GM04504 (cell line): Measurements from ENCODE around the gene MYO1D.

Experiments used
- DNase-seq: peaks from one replicate; pipeline ENCODE4 v3.0.0-alpha.2; 2012; ENCODE audit warnings: low read depth

The MYO1D gene

GRCh38 chr17:32504166-32504990 is 372.5 kb downstream of the MYO1D start:
- DNase-seq, result no peak

DNA sequence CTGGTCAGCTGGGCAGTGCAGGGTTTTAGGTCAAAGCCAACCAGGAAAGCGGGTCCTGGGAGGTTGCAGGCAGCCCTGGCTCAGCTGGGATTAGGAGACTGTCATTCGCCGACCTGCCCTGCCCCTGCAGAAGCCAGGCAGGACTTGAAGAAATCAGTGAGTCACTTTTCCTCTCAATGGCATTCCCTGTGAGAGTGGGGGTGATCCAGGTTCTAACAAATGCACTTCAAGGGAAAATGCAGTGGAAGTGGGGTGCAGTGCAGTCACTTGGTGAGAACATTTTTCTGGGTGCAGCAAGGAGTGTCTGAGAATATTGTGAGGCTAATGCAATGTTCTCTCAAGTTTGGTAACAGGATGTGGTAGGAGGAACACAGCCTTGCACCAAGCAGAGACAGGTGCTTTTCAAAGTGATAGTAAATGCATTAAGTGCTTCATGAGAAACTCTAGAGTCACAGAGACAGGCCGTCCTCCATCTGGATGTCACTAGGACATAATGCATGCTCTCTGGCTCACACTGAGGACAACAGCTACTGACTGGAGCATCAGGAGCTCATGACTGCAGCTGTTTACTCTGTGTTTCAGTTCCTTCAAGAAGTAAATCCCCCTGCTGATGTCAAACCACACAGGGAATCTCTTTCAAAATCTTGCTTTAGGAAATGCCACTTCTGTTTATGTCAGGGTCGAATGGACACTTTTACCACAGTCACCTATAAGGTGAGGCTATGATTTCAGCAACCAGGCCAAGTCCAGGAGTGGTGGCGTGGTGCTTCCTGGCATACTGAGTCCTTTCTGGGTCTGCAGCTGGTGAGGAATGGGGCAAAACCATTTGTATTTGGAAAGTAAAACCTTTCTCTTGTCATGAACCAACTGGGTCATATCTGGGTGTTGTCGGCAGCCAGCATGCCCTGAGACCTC is 373.4 kb downstream of the MYO1D start:
- DNase-seq, result no peak

DNA sequence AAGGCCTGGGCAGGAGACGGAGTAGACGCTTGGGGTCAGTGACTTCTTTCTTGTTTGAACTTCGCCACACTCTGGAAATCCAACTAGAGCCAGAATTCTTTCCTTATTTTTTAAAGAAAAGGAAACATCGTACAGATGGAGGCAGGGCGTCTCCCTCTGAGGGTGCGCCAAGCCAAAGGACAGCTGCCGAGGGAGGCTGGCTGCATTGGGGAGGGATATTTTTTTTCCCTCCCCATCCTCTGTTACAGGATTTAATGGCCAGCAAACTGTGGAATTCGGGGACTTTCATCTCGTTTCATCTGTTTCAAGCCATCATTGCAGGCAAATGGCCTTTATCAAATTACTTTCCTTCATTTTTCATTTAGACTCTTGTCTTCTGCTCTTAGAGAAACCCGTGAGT is 374.2 kb downstream of the MYO1D start:
- DNase-seq, result no peak

DNA sequence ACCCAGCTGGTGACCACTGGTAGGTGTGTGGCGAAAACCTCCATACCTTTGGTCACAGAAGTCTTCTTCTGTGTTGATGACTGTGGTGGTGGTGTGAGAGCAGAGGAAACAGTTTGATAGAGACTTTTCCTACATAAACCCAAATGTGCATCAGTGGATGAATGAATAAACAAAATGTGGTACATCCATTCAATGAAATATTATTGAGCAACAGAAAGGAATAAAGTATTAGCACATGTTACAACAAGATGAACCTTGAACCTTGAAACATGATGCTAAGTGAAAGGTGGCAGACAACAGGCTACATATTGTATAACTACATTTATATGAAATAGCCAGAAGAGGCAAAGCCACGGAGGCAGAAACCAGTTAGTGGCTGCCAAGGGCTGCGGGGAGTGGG is 374.9 kb downstream of the MYO1D start:
- no peak for DNase-seq

- no peak for DNase-seq
Measured at GRCh38 chr17:32498391-32498790, 378.5 kb downstream of the MYO1D start.

DNA sequence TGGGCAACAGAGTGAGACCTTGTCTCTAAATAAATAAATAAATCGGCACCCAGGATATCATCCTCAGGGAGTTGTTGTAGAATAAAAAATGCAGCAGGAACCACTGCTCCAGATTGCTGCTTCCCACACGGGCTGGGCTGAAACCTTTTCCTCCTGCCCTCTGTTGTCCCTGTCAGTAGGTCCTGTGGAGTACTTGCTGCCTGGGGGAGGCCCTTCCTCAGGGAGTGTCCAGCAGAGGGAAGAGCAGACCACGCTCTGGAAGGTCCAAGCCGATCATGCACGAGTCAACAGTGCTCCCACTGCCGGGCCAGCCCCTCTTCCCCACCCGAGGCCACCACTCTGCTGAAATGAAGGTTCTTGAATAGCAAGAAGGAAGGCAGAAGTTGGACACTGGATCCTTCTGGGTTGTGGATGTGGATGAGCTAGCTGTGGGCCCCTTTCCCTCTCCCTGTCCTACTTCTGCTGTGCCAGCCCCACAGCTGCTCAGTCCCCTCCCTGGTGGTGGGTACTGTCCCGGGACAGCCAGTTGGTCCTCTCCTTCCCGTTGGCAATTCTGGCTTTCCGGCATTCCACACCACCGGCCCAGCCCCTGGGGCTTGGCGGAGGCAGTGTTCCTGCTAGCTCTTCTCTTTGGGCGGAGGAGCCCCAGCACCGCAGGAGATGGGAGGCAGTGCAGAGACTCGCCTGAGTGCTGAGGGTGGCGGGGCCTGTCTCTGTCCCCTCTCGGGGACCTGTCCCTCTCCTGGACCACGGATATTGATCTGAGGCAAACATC is 379.3 kb downstream of the MYO1D start:
- DNase-seq, result no peak

DNA sequence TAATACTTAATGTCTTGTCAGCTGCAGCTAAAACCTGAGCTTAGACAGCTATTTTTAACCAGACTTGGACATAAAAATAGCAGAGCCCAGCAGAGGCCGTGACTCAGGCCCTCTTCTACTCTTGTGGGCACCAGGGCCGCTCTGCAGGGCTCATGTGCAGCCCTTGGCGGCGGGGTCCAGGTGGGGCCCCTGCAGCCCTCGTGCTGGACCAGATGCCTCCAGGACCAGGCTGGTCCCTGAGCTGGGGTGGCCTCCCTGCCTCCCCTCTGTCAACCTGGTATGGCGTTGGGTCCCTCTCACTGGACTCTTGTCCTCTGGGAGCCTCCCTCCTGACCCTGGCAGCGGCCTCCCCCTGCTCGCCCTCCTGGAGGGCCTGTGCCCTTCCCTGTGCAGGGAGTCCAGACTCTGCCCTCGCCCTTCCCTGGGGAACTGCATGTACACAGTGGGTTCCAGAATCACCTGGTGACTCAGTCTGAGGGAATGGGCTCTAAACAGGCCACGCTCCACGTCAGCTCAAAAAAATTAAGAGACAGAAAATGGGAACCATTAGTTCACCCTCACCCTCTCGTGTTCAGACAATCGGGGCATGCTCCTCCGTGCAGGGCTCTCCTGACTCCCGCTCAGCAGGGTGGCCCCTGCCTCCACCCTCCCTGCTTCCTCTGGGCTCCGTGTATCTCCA is 380.4 kb downstream of the MYO1D start:
- DNase-seq, result peak; percentile 60

GRCh38 chr17:32495359-32496231 is 381.3 kb downstream of the MYO1D start:
- no peak for DNase-seq

DNA sequence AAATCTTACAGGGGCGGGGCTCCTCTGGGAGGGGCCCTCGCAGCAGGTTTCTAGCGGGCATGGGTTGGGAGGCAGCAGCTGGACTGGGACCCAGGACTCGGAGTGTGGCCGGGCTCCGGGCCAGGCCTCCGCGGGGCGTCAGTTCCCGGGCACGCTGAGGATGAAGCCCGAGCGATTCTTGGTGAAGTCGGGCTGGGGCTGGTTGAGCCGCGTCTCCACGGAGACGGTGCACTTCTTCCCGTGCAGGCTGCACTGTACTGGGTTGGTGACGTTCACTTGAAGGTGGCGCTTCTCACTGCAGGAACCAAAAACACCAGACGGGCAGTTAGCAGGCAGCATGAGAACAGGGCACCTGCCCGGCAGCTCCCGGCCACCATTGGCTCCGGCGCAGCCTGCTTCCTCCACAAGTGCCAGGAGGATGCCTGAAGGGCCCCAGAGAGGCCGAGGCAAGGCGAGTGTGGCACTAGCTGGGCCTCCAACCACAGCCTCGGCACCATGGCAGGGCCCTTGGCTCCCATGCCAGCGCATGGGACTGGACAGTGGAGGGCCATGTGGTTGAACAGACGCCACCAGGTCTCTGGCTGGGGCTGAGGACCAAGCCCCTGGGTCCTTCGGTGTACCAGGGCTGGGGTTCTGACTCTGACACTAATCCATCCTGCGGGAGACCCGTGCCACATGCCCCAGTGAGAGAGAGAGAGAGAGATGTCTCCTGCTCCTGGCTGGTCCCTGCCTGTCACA is 382.1 kb downstream of the MYO1D start:
- no peak for DNase-seq

GRCh38 chr17:32493976-32494513 is 382.9 kb downstream of the MYO1D start:
- no peak for DNase-seq

DNA sequence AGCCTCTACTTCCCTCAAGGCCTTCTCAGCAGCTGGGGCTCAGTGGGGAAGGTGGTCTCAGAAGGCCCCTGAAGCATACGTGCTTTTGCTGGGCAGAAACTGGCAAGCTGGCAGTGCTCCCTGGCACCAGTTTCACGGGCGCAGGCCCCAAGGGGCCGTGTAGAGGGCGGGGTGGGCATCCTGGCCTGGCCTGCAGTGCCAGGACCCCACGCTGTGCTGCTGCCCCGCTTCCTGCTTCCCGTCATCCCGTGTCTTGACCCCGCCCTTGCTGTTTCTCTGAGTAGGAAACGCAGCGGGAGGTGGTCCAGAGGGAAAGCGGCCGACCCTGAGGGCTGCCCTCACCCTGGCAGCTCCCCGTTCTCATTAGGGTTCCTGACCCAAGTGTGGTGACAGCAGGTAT is 383.4 kb downstream of the MYO1D start:
- DNase-seq, result no peak

DNA sequence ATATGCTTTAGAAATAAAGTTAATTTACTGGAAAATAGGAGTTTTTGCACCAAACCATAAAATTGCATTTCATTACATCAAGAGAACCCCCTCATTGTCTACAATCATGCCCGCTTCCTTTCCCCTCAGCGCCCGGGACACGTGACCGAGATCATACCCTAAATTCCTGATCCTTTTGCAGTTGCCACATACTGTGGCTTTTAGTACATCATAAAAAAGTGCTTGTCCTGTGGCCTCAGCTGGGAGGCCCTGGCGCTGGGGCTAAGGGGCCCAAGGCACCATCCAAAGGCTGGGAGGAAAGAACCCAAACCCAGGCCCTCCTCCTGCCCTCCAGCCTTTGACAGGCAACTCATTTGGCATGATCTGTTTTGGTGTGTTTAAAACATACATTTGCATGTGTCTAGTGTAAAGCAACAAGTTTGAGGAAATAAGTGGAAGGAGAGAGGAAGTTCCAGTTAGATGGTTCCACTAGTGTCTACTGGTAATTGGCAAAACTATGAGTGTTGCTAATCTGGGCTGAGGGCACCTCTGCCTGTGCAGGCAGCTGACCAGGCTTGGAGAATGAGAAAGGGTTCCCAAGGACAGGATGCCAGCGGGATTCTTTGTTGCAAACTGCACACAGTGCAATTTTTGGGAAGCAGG is 384.2 kb downstream of the MYO1D start:
- DNase-seq, result no peak

DNA sequence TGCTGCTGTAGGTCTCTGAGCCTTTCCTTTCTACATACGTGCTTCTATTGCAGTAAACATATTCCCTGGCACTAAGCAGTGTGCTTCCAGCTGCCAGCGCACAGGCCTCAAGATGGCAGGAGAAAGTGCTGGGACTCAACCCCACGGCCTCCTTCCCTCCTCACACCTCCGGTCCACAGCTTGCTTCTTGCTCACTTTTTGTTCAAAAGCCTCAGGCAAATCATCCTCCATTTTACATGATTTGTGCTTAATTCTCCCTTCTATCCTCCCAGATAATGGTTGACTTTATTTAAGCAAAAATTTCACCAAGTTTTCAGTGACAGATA is 384.7 kb downstream of the MYO1D start:
- no peak for DNase-seq

DNA sequence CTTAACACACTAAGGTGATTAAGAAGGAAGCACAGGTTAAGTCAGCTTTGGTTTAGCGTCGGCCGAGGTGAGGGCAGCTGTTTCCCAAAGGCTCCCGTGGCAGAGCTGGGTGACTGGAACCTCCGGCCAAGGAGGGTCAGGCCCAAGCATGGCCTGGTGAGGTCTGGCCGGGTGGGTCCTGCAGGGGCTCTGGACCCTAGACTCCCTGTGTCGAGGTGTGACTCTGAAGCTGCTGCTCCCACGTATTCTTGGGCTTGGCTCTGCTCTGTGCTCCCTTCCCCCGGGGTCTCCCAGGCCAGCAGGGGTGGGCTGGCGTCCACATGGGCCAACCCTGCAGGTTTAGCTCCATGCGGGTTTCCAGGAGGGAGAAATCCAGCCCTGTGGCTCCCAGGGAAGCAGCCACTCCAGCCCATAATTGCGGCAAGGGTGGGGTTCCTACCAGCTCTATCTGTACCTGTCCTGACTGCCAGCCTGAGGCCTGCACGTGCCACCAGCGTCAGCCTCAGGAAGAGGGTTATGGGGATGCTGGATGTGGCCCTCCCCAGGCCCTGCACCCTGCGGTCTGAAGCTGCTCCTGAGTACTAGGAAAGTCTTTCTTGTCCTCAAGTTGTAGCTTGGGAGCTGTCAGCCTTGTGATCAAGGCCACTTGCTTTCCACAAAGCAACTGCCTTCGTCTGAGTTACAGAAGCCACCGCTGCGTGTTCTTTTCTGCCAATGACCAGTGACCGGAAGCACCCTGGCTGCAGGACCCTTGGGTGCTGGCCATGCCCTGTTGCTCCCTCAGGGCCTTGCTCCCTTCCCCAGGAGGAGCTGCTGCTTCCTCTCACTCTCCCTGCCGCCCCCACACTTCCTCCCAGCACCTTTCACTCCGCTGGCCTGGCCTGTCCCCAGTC is 385.3 kb downstream of the MYO1D start:
- no peak for DNase-seq

DNA sequence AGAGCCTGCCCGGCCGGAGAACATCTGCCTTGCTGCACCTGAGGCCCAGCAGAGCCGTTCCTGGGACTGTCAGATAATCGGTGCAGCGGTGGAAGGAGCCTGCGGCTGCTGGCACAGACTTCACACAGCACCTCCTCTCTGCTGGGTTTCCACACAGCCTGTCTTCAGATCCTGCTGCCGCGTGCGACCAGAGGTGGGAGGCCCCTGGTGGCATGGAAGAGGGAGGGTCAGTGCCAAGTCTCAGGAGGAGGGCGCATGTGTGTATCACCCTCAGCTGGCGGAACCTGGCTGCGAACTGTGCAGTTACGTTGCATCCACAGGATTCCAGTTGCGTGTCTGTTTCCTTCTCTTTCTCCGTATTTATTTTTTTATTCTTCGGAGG is 386.8 kb downstream of the MYO1D start:
- DNase-seq, result no peak

DNA sequence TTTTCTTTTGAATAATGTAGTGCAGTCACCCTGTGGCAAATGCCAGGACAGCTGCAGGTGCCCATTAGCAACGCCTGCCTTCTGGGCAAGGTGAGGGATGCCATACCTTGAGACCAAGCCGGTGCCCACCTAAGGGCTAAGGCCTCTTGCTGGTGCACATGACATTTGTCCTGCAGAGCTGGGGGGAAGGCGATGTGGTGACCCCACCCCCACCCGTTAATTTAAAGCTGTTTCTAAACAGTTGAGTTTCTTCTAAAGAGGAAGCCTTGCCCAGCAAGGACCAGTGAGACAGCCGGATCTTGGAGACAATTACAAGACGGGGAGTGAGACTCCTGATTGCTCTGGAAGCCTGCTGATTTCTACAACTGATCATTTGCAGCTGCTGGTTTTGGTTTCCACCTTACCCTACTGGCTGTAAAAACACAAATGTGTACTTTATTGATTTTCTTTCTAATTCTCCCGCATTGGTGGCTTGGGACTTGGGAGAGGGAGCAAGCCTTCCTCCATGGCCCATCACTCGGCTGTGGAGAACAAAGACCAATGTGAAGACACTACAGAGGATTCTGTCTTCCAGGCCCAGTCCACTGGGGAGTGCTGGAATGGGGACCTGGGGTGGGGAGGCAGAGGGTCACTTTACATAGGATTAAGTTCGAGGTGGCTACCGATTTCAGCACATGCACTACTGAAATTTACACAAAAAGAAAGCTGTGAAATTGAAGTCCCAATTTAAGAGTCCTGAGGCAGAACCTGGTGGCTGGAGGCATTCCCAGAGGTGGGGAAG is 387.4 kb downstream of the MYO1D start:
- DNase-seq, result no peak

GRCh38 chr17:32488604-32489180 is 388.2 kb downstream of the MYO1D start:
- no peak for DNase-seq
